GM20000 (cell line): Measurements from ENCODE around the gene KRT86.

Source experiments
- DNase-seq: peaks from one replicate; pipeline ENCODE4 v3.0.0; 2012; ENCODE audit warnings: low spot score
- TF ChIP-seq, protein P1 (sequence below): IDR thresholded peaks from 2 replicates; pipeline ENCODE4 v1.5.1; 2012; ENCODE audit warnings: mild to moderate bottlenecking, control low read depth; ENCODE audit errors: extremely low read depth, missing control alignments

The KRT86 gene

DNA sequence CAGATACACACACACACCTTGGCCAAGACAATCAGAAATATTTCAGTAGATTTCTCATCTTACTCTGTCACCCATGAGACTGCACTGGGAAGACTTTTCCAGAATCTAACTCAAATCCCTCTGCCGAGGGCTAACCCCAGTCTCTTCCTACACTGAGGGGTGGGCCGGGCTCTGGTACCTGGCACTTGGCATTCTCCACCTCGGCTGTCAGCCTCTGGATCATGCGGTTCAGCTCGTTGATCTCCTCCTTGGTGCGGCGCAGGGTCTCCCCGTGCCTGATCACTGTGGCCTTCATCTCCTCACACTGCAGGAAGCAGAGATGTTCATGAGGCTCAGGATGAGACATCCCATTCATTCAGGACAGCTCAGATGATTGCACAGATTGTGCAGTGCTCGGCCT lies 41.8 kb downstream of the KRT86 start:
- TF ChIP-seq, protein P1, sequence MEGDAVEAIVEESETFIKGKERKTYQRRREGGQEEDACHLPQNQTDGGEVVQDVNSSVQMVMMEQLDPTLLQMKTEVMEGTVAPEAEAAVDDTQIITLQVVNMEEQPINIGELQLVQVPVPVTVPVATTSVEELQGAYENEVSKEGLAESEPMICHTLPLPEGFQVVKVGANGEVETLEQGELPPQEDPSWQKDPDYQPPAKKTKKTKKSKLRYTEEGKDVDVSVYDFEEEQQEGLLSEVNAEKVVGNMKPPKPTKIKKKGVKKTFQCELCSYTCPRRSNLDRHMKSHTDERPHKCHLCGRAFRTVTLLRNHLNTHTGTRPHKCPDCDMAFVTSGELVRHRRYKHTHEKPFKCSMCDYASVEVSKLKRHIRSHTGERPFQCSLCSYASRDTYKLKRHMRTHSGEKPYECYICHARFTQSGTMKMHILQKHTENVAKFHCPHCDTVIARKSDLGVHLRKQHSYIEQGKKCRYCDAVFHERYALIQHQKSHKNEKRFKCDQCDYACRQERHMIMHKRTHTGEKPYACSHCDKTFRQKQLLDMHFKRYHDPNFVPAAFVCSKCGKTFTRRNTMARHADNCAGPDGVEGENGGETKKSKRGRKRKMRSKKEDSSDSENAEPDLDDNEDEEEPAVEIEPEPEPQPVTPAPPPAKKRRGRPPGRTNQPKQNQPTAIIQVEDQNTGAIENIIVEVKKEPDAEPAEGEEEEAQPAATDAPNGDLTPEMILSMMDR = no peak
- no peak for DNase-seq

DNA sequence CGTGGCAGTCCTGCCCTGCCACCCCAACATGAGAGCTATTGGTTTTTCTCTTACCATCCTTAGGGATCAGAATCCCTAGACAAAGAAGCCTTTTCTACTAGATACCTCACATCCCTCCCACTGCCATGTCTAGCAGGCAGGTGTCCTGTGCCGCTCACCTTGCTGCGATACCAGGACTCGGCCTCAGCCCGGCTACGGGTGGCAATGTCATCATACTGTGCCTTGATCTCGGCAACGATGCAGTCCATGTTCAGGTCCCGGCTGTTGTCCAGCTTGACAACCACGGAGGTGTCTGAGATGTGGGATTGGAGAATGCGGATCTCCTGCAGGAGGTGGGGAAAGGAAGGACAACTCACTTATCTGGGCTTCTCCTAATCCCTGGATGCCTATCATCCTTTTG lies 42.3 kb downstream of the KRT86 start:
- TF ChIP-seq, protein P1 = no peak
- no peak for DNase-seq

DNA sequence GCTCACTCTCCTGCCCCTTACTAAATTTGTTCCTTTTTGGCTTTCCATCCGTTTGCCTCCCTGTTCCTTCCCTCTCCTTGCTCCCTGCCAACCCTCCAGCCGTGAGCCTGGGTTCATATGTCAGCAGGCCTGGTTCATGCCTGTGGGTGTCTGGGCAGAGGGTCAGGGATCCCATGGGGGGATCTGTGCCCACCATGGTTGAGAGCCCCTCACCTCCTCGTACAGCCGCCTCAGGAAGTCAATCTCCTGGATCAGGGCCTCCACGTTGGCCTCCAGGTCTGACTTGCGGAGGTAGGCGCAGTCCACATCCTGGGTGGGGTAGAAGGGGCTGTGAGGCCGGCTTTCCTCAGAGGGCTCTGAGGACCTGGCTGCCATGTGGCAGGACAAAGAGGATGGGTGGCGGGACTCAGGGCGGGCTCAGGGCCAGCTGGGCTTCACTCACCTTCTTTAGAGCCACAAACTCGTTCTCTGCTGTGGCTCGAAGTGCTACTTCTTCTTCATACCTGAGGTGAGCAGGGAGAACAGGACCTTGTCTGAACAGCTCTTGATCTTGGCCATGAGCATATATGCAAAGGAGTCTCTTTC lies 43.1 kb downstream of the KRT86 start:
- TF ChIP-seq, protein P1 = no peak
- peak; percentile 10 for DNase-seq

DNA sequence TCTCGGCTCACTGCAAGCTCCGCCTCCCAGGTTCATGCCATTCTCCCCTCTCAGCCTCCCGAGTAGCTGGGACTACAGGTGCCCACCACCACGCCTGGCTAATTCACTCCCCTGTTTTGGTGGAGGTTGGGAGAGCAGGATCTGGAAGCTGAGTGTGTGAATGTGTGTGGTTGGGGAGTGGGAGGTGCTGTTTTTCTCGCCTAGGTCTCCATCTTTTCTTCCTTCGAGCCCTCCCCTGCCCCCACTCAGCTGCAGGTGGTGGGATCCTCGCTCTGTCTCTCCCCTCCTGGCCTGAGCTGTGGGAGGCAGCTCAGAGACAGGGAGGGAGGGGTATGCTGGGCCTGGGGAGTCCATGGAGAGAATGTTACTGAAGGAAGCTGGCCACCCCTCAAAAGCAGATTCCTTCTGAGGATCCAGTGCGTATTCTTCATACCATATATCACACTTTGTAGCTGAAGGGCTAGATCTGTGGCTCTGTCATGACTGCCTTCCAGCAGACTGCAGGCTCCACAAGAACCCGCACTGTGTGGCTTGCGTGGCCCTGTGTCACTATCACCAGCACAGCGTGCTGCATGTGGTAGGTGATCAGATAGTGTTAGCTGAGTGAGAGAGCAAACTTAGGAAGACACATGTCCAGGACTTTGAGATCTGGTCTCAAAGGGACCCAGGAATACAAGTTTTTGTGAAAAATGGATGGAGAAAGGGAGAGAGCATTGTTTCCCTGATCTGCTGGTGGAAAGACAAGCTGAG lies 44.0 kb downstream of the KRT86 start:
- TF ChIP-seq, protein P1 = no peak
- peak; percentile 15 for DNase-seq

DNA sequence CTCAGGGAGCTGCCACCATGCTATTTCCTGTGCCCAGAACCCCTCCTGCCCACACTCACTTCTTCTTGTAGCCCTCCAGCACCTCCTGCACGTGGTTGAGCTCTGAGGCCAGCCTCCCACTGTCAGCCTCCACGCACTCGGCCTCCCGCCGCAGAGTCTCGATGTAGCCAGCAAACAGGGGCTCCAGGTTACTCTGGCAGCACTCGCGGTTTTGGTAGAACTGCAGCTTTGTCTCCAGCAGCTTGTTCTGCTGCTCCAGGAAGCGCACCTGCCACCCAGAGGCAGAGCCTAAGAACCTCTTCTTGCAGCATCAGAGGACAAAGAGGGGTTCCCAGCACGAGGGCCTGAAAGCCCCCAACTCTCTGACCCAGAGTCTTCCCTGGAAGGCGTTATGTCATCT lies 44.7 kb downstream of the KRT86 start:
- TF ChIP-seq, protein P1 = no peak
- DNase-seq = peak; percentile 12

DNA sequence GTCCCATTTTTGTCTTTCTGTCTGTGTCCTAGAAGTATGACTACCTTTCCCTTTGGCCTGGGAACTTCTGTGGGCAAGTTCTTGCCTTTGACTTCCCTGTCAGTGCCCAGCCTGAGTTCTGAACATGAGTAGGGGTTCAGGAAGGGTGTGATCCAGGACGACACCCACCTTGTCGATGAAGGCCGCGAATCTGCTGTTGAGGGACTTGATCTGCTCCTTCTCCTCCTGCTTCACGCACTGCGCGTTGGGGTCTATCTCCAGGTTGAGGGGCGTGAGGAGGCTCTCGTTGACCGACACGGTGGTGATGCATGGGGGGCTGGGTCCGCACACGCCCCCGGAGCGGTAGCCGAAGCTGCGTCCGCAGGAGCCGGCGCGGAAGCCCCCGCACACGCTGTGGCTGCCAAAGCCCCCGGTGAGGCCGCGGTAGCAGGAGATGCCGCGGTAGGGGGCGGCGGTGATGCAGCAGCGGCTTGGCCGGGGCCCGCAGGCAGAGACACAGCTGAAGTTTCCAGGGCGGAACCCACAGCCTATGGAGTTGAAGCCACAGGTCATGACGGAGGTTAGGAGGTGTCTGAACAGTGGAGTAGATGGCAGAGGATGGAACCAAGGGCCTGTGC lies 46.4 kb downstream of the KRT86 start, which contains the start of gene KRT83:
TSS of gene KRT83 (minus strand) at position 615 of the 617 bp plus-strand sequence. CDS start at position 552, 63 bp downstream.
- TF ChIP-seq, protein P1 = no peak
- no peak for DNase-seq

DNA sequence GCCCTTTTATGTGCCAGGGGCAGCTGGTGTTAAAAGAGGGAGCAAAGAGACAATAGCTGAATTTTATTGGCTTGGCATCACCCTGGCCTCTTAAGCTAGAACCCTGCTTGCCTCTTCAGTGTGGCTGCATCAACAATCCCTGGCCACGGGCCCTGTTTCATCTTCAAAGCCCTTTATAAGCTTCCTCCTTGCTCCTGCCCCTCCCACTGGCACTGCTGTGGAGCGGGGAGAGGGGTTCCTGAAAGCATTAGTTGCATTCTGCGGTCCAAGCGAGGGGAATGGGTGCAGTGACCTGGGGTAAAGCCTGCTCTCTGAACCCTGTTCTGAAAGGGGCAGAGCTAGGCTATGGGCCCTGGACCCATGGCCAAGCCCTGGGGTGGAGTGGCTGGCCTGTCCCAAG lies 47.0 kb downstream of the KRT86 start:
- TF ChIP-seq, protein P1 = no peak
- peak; percentile 13 for DNase-seq
